HEK293 (cell line): Measurements from ENCODE around the gene CNST.

Experiments used
- BCL11A ChIP-seq: fragments of 450-650 bp; formaldehyde crosslinking; IDR thresholded peaks from 2 replicates; pipeline ENCODE4 v1.5.1; 2016; ENCODE audit warnings: low read depth, missing biosample characterization, missing genetic modification characterization
- CTCF ChIP-seq: fragments of 450-650 bp; formaldehyde crosslinking; IDR thresholded peaks from 2 replicates; pipeline ENCODE4 v1.5.1; 2016; ENCODE audit warnings: missing biosample characterization, missing genetic modification characterization
- ZNF114 ChIP-seq: fragments of 450-650 bp; formaldehyde crosslinking; IDR thresholded peaks from 2 replicates; pipeline ENCODE4 v1.5.0; 2017; ENCODE audit warnings: missing biosample characterization, missing genetic modification characterization
- ZNF645 ChIP-seq: fragments of 450-650 bp; formaldehyde crosslinking; IDR thresholded peaks from 2 replicates; pipeline ENCODE4; 2016; ENCODE audit warnings: missing biosample characterization, missing genetic modification characterization
- ZNF677 ChIP-seq: fragments of 450-650 bp; IDR thresholded peaks from 2 replicates; pipeline ENCODE4 v1.5.0; 2018; ENCODE audit warnings: missing biosample characterization, mild to moderate bottlenecking, missing genetic modification characterization, moderate library complexity
- ZNF747 ChIP-seq: fragments of 450-650 bp; formaldehyde crosslinking; IDR thresholded peaks from 2 replicates; pipeline ENCODE4 v1.5.1; 2016; ENCODE audit warnings: missing biosample characterization, missing genetic modification characterization

- TF ChIP-seq ZNF747, result no peak
- no peak for TF ChIP-seq ZNF114 (tag by site-specific recombination)
- no peak for TF ChIP-seq ZNF645 (tag by site-specific recombination)
- no peak for TF ChIP-seq BCL11A
- TF ChIP-seq ZNF677 (tag by site-specific recombination), result no peak
- no peak for TF ChIP-seq CTCF (tag by site-specific recombination)
These were observed 112.8 kb downstream of the CNST start for GRCh38 chr1:246678816-246679793.
